ENCODE results near the gene LGALS7B. TPM values are rescaled to one million over a fixed set of nuclear protein-coding genes. Genes with fewer than 3 reads are reported as not detected.

LGALS7B gene
- total RNA-seq, 1 experiment from 2014 or later, result 2.4 TPM

DNA sequence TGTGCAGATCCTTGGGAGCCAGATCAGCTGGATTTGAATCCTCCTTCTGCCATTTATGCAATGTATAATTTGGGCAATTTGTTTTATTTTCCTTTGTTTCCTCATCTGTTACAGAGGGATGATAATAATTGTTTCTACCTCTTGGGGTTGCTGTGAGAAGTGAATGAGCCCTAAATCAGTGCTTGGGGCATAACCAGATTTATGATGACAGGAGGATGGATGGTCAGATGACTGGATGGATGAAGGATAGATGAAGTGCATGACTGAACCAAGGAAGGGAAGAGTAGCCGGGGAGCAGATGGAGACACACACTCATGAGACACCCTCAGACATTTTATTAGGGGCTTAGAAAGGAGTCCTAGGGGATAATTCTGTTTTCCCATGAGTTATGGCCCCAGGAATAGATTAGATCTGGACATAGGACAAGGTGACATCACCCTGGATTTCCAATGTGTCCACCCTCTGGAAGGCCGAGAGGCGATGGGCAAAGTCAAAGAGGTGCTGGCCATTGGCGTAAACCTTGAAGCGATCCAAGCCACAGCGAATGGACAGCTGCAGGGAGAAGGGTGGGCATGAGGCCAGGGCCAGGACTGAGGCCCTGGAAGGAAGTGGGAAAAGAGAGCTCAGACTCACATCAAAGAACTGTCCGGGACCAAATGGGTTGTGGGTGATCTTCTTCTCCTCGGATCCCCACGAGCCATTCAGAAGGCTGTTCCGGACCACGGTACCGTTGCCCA is 12.5 kb downstream of the LGALS7B start:
- POLR2A ChIA-PET, result interaction anchor here (1.3 to 2.5 kb wide), 2 partner anchors 21 to 48 kb away, joined by 4 to 13 read pairs; no protein-coding TSS in a partner anchor
- ATAC-seq, result no peak
- RAD21 ChIA-PET (ENCODE audit: low non-redundant PET in 1 of 2, low total read pairs in 2 of 2, uncharacterized antibody in 2 of 2, unreplicated experiment in 2 of 2), result no interaction called here

More for the DNA sequence above, 12.5 kb downstream of the LGALS7B start:
- Histone ChIP-seq H3K27ac (ENCODE audit: low read depth, low read length) (no peak overlapping the region), H4K20me1 (ENCODE audit: insufficient read depth) (no peaks in the 10 kb centered on the region), H3K4me2 (ENCODE audit: low read length) (no peak overlapping the region), H3K9me3 (ENCODE audit: control insufficient read depth in 1 of 2, insufficient read depth in 1 of 2, low read depth in 1 of 2, low read length in 2 of 2) (no peaks in the 10 kb centered on the region), H3K4me1 (ENCODE audit: control insufficient read depth in 1 of 2, insufficient read depth in 2 of 2, low read length in 2 of 2) (peaks cover 0 to 8% of the 10 kb centered on the region in 2 experiments; a peak in 2 of 4 replicates), H3K4me3 (replicated peaks in 1 of 2; ENCODE audit: low read depth in 1 of 2, low read length in 2 of 2) (no peak overlapping the region), H3K9me2 (ENCODE audit: insufficient read depth) (no peaks in the 10 kb centered on the region), H3K36me3 (ENCODE audit: control insufficient read depth in 1 of 2, insufficient read depth in 2 of 2, low read length in 2 of 2) (no peaks in the 10 kb centered on the region), H2AFZ (ENCODE audit: low read depth, low read length, poor library complexity, severe bottlenecking) (no peak overlapping the region), H3K9ac (ENCODE audit: low read length) (no peak overlapping the region), H3K79me2 (ENCODE audit: insufficient read depth, low read length) (no peaks in the 10 kb centered on the region), H3K27me3 (ENCODE audit: insufficient read depth, low read length) (no peaks in the 10 kb centered on the region)
- intact Hi-C loops (cut with micrococcal nuclease), result no loop called here
- DNase-seq (ENCODE audit: low read depth, low spot score), result no peak
- BruUV-seq (replicated peaks), result no TSS peak
- TF ChIP-seq RAD21 (IDR thresholded peaks at IDR 0.05; ENCODE audit: low read depth) (no peak), SP1 (IDR thresholded peaks at IDR 0.05; ENCODE audit: low read depth) (no peak), ZFX (IDR thresholded peaks at IDR 0.05) (no peak), EZH2 (IDR thresholded peaks at IDR 0.05) (no peak), ZNF274 (IDR thresholded peaks at IDR 0.05; ENCODE audit: low read depth, low read length) (no peak), SRF (IDR thresholded peaks at IDR 0.05; ENCODE audit: low read depth) (no peak), EZH2phosphoT487 (IDR thresholded peaks at IDR 0.05; ENCODE audit: borderline replicate concordance) (no peak), YY1 (IDR thresholded peaks at IDR 0.05; ENCODE audit: extremely low read depth, insufficient replicate concordance, low read depth, low read length) (no peak), JUND (IDR thresholded peaks at IDR 0.05) (no peak), ELF1 (IDR thresholded peaks at IDR 0.05; ENCODE audit: borderline replicate concordance, low read depth) (no peak), TCF7L2 (IDR thresholded peaks at IDR 0.05; ENCODE audit: borderline replicate concordance, extremely low read depth, insufficient read depth, insufficient read length) (no peak), SIN3A (IDR thresholded peaks at IDR 0.05; ENCODE audit: low read depth) (no peak)
- TF ChIP-seq, protein P1, sequence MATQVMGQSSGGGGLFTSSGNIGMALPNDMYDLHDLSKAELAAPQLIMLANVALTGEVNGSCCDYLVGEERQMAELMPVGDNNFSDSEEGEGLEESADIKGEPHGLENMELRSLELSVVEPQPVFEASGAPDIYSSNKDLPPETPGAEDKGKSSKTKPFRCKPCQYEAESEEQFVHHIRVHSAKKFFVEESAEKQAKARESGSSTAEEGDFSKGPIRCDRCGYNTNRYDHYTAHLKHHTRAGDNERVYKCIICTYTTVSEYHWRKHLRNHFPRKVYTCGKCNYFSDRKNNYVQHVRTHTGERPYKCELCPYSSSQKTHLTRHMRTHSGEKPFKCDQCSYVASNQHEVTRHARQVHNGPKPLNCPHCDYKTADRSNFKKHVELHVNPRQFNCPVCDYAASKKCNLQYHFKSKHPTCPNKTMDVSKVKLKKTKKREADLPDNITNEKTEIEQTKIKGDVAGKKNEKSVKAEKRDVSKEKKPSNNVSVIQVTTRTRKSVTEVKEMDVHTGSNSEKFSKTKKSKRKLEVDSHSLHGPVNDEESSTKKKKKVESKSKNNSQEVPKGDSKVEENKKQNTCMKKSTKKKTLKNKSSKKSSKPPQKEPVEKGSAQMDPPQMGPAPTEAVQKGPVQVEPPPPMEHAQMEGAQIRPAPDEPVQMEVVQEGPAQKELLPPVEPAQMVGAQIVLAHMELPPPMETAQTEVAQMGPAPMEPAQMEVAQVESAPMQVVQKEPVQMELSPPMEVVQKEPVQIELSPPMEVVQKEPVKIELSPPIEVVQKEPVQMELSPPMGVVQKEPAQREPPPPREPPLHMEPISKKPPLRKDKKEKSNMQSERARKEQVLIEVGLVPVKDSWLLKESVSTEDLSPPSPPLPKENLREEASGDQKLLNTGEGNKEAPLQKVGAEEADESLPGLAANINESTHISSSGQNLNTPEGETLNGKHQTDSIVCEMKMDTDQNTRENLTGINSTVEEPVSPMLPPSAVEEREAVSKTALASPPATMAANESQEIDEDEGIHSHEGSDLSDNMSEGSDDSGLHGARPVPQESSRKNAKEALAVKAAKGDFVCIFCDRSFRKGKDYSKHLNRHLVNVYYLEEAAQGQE (IDR thresholded peaks at IDR 0.05; ENCODE audit: low read depth), result no peak
- TF ChIP-seq, protein P2, sequence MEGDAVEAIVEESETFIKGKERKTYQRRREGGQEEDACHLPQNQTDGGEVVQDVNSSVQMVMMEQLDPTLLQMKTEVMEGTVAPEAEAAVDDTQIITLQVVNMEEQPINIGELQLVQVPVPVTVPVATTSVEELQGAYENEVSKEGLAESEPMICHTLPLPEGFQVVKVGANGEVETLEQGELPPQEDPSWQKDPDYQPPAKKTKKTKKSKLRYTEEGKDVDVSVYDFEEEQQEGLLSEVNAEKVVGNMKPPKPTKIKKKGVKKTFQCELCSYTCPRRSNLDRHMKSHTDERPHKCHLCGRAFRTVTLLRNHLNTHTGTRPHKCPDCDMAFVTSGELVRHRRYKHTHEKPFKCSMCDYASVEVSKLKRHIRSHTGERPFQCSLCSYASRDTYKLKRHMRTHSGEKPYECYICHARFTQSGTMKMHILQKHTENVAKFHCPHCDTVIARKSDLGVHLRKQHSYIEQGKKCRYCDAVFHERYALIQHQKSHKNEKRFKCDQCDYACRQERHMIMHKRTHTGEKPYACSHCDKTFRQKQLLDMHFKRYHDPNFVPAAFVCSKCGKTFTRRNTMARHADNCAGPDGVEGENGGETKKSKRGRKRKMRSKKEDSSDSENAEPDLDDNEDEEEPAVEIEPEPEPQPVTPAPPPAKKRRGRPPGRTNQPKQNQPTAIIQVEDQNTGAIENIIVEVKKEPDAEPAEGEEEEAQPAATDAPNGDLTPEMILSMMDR (IDR thresholded peaks at IDR 0.05 in 2 of 3, conservative IDR thresholded peaks at IDR 0.05 in 1 of 3; ENCODE audit: borderline replicate concordance in 1 of 3, insufficient read depth in 1 of 3, low read depth in 2 of 3, low read length in 2 of 3), result no peak
- TF ChIP-seq, protein P3, sequence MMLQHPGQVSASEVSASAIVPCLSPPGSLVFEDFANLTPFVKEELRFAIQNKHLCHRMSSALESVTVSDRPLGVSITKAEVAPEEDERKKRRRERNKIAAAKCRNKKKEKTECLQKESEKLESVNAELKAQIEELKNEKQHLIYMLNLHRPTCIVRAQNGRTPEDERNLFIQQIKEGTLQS (IDR thresholded peaks at IDR 0.05), result no peak
- TF ChIP-seq, protein P4, sequence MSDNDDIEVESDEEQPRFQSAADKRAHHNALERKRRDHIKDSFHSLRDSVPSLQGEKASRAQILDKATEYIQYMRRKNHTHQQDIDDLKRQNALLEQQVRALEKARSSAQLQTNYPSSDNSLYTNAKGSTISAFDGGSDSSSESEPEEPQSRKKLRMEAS (IDR thresholded peaks at IDR 0.05), result no peak
- CTCF ChIA-PET, result no interaction called here
